Stimulated activated naive CD8-positive, alpha-beta T cell treated with anti-CD3 and anti-CD28 coated beads, Interleukin-15, amount 100 ng/mL, for 72 hours (primary cell): ENCODE data around the gene NTM.

Experiments
- ATAC-seq: fragments of 150-1000 bp; cut with Tn5 transposase; 2 replicates; pipeline ENCODE4 v1.10.0; 2021; ENCODE audit warnings: mild to moderate bottlenecking, moderate library complexity
- DNase-seq, 2 donors: peaks; one replicate each; pipeline ENCODE4 v3.0.0; 2021 to 2022
- H3K27ac Mint-ChIP-seq, 2 donors: one replicate each; pipeline ENCODE4 v1.8.0; 2022; ENCODE audit warnings: mild to moderate bottlenecking in 2 of 2, mixed read lengths in 2 of 2, moderate library complexity in 2 of 2
- H3K27me3 Mint-ChIP-seq: one replicate; pipeline ENCODE4 v1.8.0; 2022; ENCODE audit warnings: mixed read lengths
- H3K4me1 Mint-ChIP-seq: one replicate; pipeline ENCODE4 v1.8.0; 2022; ENCODE audit warnings: mild to moderate bottlenecking, mixed read lengths
- H3K4me3 Mint-ChIP-seq, 2 donors: one replicate each; pipeline ENCODE4 v1.8.0; 2022; ENCODE audit warnings: mild to moderate bottlenecking in 2 of 2, mixed read lengths in 2 of 2, moderate library complexity in 1 of 2
- H3K9me3 Mint-ChIP-seq, 2 donors: one replicate each; pipeline ENCODE4 v1.8.0; 2022; ENCODE audit warnings: mixed read lengths in 2 of 2

NTM gene

DNA sequence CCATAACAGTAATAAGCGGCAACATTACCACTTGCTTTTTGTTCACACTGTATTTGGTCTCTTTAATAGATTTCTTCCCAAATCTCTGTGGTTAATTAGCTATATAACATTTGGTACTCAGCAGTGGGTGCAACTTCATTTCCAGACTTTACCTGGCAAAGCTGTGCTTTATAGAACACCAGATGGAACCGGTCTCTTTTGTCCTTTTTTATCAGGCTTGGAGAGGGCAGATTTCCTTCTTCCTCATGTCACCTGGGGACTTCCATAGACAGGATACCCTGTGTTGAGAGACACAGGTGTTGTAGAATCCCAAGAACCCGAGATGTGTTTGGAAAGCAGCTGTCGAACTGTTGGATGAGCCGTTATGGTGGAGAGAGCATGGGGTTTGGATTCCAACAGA, 393.7 kb downstream of the NTM start:
- Mint-ChIP-seq H3K9me3 (no peaks in the 10 kb centered on the region), H3K4me1 (no peaks in the 10 kb centered on the region), H3K4me3 (no peak overlapping the region), H3K27me3 (no peaks in the 10 kb centered on the region), H3K27ac (no peak overlapping the region)
- ATAC-seq (no peak), DNase-seq (no peak)

- ATAC-seq, result no peak
These were observed 394.2 kb downstream of the NTM start for GRCh38 chr11:131764649-131765048.

GRCh38 chr11:131766637-131767036, 396.2 kb downstream of the NTM start:
- no peak overlapping the region for H3K27ac Mint-ChIP-seq
- no peaks in the 10 kb centered on the region for H3K4me1 Mint-ChIP-seq
- no peaks in the 10 kb centered on the region for H3K9me3 Mint-ChIP-seq
- H3K4me3 Mint-ChIP-seq, result no peak overlapping the region
- no peaks in the 10 kb centered on the region for H3K27me3 Mint-ChIP-seq
- no peak for DNase-seq
- no peak for ATAC-seq

More at GRCh38 chr11:131764649-131765048, 394.2 kb downstream of the NTM start:
- DNase-seq, result no peak
- Mint-ChIP-seq H3K27me3 (no peaks in the 10 kb centered on the region), H3K4me1 (no peaks in the 10 kb centered on the region), H3K4me3 (no peak overlapping the region), H3K27ac (no peak overlapping the region), H3K9me3 (no peaks in the 10 kb centered on the region)

DNA sequence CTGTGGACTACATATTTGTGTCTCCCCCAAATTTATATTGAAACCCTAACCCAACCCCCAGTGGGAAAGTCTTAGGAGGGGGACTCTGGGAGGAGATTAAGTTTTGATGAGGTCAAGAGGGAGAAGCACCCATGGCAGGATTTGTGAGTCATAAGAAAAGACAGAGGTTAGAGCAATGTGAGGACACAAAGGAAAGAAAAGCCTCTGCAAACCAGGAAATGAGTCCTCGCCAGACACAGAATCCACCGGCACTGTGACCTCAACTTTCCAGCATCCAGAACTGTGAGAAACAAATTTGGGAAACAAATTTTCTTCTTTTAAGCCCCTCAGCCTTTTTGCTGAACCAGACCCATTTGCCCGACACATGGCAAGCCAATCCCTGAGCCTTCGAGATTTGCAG, 397.0 kb downstream of the NTM start:
- ATAC-seq, result no peak
- Mint-ChIP-seq H3K27me3 (no peaks in the 10 kb centered on the region), H3K9me3 (no peaks in the 10 kb centered on the region), H3K4me1 (no peaks in the 10 kb centered on the region), H3K27ac (no peak overlapping the region), H3K4me3 (no peak overlapping the region)
- DNase-seq, result no peak

GRCh38 chr11:131770801-131771200, 400.4 kb downstream of the NTM start:
- no peak for ATAC-seq
- Mint-ChIP-seq H3K27me3 (no peaks in the 10 kb centered on the region), H3K27ac (no peak overlapping the region), H3K4me3 (no peak overlapping the region), H3K4me1 (no peaks in the 10 kb centered on the region), H3K9me3 (no peaks in the 10 kb centered on the region)
- DNase-seq, result no peak

GRCh38 chr11:131771471-131771870, 401.1 kb downstream of the NTM start:
- DNase-seq (no peak), ATAC-seq (no peak)
- Mint-ChIP-seq H3K27ac (no peak overlapping the region), H3K4me3 (no peak overlapping the region), H3K9me3 (no peaks in the 10 kb centered on the region), H3K27me3 (no peaks in the 10 kb centered on the region), H3K4me1 (no peaks in the 10 kb centered on the region)

DNA sequence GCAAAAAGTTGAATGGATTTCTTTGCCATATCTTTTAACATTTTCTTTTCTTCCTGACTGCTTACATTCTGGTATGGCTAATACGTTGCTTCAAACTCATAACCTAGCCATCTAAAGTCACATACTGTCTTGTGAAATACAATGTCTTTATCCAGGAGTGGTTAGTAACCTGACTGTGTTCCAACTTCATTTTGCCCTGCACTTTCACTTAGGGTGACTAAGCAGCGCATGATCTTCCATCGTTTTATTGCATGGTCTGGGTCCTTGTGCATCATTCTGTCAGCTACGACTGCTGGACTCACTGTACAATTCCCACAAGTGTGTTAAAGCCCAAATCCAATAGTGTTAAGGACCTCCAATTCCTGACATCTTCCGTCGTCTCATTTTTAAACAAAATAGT, 403.2 kb downstream of the NTM start:
- Mint-ChIP-seq H3K27me3 (no peaks in the 10 kb centered on the region), H3K4me1 (no peaks in the 10 kb centered on the region), H3K4me3 (no peak overlapping the region), H3K9me3 (no peaks in the 10 kb centered on the region), H3K27ac (no peak overlapping the region)
- no peak for DNase-seq
- no peak for ATAC-seq

DNA sequence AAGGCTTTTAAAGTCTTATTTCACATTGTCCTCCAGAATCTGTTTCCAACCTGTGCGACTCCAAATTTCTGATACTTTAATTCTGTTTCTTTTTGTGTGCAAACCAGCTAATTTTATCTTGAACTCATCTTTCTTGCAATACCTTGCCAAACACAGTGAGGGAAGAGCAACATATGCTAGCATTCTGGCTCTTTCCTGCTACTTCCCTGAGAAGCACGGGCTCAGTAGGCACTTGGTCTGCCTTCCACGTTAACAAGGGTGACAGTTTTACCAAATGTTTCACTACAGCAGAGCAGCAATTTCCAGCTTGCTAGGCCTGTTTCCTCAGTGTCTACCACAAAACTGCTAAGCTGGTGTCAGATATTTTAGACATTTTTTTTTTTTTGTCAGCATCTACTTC, 405.8 kb downstream of the NTM start:
- Mint-ChIP-seq H3K4me1 (no peaks in the 10 kb centered on the region), H3K27ac (no peak overlapping the region), H3K9me3 (no peaks in the 10 kb centered on the region), H3K27me3 (no peaks in the 10 kb centered on the region), H3K4me3 (no peak overlapping the region)
- no peak for DNase-seq
- ATAC-seq, result no peak

DNA sequence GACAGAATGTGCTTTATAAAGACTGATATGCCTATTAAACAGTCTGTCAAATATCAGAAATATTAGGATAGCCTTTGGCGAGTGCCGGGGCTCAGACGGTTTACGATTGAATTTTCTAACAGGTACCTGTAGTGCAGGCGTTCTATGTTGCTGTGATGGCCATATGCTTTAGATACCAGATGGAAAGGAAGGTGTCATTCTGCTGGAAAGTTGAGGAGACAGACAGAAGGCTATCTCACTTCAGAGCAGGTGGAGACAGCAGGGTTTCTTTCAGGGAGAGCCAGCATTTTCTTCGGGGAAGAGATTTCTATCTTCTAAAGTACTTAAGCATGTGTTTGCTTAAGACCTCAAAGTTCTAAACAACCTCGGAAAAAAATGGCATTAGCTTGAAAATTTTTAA, 415.4 kb downstream of the NTM start:
- DNase-seq, result no peak
- Mint-ChIP-seq H3K4me1 (no peaks in the 10 kb centered on the region), H3K4me3 (no peak overlapping the region), H3K27ac (no peak overlapping the region), H3K27me3 (no peaks in the 10 kb centered on the region), H3K9me3 (peaks cover 4 to 13% of the 10 kb centered on the region in 2 donors)
- ATAC-seq, result no peak

DNA sequence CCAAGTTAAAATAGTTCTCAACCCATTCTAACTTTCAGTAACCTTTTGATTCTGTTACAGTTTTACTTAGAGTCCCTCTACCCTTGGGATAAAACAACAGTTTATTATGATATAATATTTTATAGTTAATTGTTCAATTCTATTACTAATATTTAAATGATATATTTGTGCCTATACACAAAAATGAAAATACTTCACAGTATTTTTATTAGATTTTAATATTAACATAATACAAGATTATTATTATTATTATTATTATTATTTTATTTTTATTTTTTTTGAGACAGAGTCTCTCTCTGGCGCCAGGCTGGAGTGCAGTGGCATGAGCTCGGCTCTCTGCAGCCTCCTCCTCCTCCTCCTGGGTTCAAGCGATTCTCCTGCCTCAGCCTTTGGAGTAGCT, 416.7 kb downstream of the NTM start:
- Mint-ChIP-seq H3K27me3 (no peaks in the 10 kb centered on the region), H3K9me3 (peaks cover 4 to 13% of the 10 kb centered on the region in 2 donors), H3K27ac (no peak overlapping the region), H3K4me3 (no peak overlapping the region), H3K4me1 (no peaks in the 10 kb centered on the region)
- DNase-seq, result no peak
- no peak for ATAC-seq

DNA sequence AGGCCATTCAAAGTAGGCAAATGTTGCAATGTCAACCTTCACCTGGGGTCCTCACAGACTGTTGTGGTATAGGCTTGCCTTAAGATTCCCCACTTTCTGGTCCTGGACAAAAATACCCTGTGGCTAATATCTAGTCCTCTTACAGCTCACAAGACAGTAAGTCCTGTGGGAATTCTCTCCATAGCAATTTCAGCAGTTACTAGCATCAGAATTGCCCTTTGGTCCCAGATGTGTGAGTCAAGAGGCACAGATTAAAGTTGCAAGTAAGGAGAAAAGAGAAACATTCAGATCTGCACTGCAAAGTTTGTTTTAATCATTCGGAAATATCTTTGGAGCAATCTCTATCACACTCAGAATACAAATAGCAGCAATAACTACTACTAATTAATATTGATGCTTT, 420.2 kb downstream of the NTM start:
- Mint-ChIP-seq H3K9me3 (peaks cover 4 to 13% of the 10 kb centered on the region in 2 donors), H3K27me3 (no peaks in the 10 kb centered on the region), H3K4me1 (no peaks in the 10 kb centered on the region), H3K27ac (no peak overlapping the region), H3K4me3 (no peak overlapping the region)
- ATAC-seq (no peak), DNase-seq (no peak)

- Mint-ChIP-seq H3K4me3 (no peak overlapping the region), H3K4me1 (no peaks in the 10 kb centered on the region), H3K27ac (peak overlapping the region in 1 of 2 donors; percentile 33), H3K27me3 (no peaks in the 10 kb centered on the region), H3K9me3 (peaks cover 4 to 13% of the 10 kb centered on the region in 2 donors)
- no peak for ATAC-seq
- DNase-seq, result no peak
These were observed 421.8 kb downstream of the NTM start for GRCh38 chr11:131792243-131792642.

DNA sequence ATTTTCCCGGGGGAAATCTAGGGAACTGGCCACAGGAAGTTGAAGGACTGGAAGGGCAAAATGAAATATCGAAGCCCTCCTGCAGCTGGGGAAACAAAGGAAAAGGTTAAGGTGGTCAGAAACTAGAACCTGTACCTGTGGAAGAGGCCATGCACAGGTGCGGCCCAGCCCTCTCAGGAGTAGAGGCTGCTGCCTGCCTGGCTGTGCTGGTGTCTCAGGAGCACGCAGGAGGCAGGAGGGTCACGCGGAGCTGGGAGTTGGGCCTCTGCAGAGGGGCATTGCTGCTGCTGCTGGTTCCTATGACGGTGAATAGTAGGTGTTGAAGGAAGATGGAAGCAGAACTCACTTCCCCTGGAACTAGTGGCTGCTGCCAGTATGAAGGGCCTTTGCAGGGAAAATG, 425.7 kb downstream of the NTM start:
- DNase-seq (no peak), ATAC-seq (no peak)
- H3K4me3 Mint-ChIP-seq, result no peak overlapping the region
- H3K27me3 Mint-ChIP-seq, result no peaks in the 10 kb centered on the region
- H3K9me3 Mint-ChIP-seq, result no peaks in the 10 kb centered on the region
- no peaks in the 10 kb centered on the region for H3K4me1 Mint-ChIP-seq
- H3K27ac Mint-ChIP-seq, result no peak overlapping the region

GRCh38 chr11:131796541-131796940, 426.1 kb downstream of the NTM start:
- no peak overlapping the region for H3K27ac Mint-ChIP-seq
- H3K9me3 Mint-ChIP-seq, result no peaks in the 10 kb centered on the region
- no peak for DNase-seq
- no peaks in the 10 kb centered on the region for H3K27me3 Mint-ChIP-seq
- no peak overlapping the region for H3K4me3 Mint-ChIP-seq
- no peak for ATAC-seq
- H3K4me1 Mint-ChIP-seq, result no peaks in the 10 kb centered on the region

- no peak overlapping the region for H3K4me3 Mint-ChIP-seq
- no peak overlapping the region for H3K27ac Mint-ChIP-seq
- ATAC-seq (no peak), DNase-seq (no peak)
- no peaks in the 10 kb centered on the region for H3K4me1 Mint-ChIP-seq
- peaks cover 0 to 10% of the 10 kb centered on the region in 2 donors for H3K9me3 Mint-ChIP-seq
- peaks cover 10% of the 10 kb centered on the region for H3K27me3 Mint-ChIP-seq
These were observed 430.0 kb downstream of the NTM start for GRCh38 chr11:131800452-131800851.

- Mint-ChIP-seq H3K27me3 (peaks cover 10% of the 10 kb centered on the region), H3K4me3 (no peak overlapping the region)
These were observed 432.2 kb downstream of the NTM start for GRCh38 chr11:131802440-131803115.

GRCh38 chr11:131807876-131808275, 437.5 kb downstream of the NTM start:
- Mint-ChIP-seq H3K4me1 (no peaks in the 10 kb centered on the region), H3K27me3 (peaks cover 10% of the 10 kb centered on the region), H3K9me3 (peaks cover 0 to 10% of the 10 kb centered on the region in 2 donors), H3K4me3 (no peak overlapping the region), H3K27ac (no peak overlapping the region)
- DNase-seq (no peak), ATAC-seq (no peak)

More at GRCh38 chr11:131802440-131803115, 432.2 kb downstream of the NTM start:
- DNase-seq, result no peak
- H3K27ac Mint-ChIP-seq, result no peak overlapping the region
- peaks cover 0 to 10% of the 10 kb centered on the region in 2 donors for H3K9me3 Mint-ChIP-seq
- H3K4me1 Mint-ChIP-seq, result no peaks in the 10 kb centered on the region
- no peak for ATAC-seq
